Measurements from ENCODE around the gene E2F1.
"Not testable (repeated sequence)": the region's sequence is repeated elsewhere in the genome, so short reads cannot be mapped to it uniquely, and the experiment has no call there.

The E2F1 gene

DNA sequence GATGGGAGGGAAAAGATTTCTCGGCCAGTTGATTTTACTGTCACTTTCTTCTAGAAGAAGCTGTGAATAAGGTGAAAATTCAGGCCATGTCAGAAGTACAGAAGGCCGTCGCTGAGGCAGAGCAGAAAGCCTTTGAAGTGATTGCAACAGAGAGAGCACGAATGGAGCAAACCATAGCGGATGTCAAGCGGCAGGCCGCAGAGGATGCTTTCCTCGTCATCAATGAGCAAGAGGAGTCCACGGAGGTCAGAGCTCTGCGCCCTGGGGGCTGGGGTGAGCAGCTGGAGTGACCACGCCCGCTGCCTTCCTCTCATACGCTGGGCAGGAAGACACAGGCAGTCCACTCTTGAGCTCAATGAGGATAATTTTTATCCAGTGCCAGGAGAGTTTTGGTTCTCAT, 45.9 kb downstream of the E2F1 start:
- Histone ChIP-seq H4K91ac (ENCODE audit: low read depth, low read length, poor library complexity) (no peak overlapping the region), H3K79me1 (ENCODE audit: low read depth, low read length) (peaks cover 2% of the 10 kb centered on the region), H2BK120ac (ENCODE audit: low read depth, low read length) (no peak overlapping the region), H3K4me2 (ENCODE audit: insufficient read depth, low read length, poor library complexity, severe bottlenecking) (no peak overlapping the region), H3K9ac (ENCODE audit: low read depth, low read length, poor library complexity) (no peak overlapping the region), H3K14ac (ENCODE audit: low read length) (no peak overlapping the region), H3K18ac (ENCODE audit: low read length) (no peak overlapping the region), H4K8ac (ENCODE audit: low read depth, low read length) (no peak overlapping the region), H2BK5ac (ENCODE audit: low read length) (no peak overlapping the region), H3K23ac (ENCODE audit: low read depth, low read length, poor library complexity) (no peak overlapping the region), H3K27me3 (ENCODE audit: control insufficient read depth in 3 of 3, insufficient read depth in 3 of 3, low read depth in 1 of 3, low read length in 3 of 3) (no peaks in the 10 kb centered on the region), H3K4ac (ENCODE audit: low read length) (no peak overlapping the region), H3K27ac (replicated peaks; ENCODE audit: low read length) (no peak overlapping the region), H2AFZ (ENCODE audit: low read length) (no peak overlapping the region), H3K4me1 (ENCODE audit: control insufficient read depth in 2 of 2, insufficient read depth in 1 of 2, low read depth in 1 of 2, low read length in 2 of 2) (no peaks in the 10 kb centered on the region), H2BK15ac (ENCODE audit: low read length) (no peak overlapping the region), H2AK5ac (ENCODE audit: low read depth, low read length) (no peak overlapping the region), H3K36me3 (replicated peaks in 1 of 2; ENCODE audit: control insufficient read depth in 2 of 2, insufficient read depth in 2 of 2, low read length in 2 of 2) (peaks cover 20 to 77% of the 10 kb centered on the region in 2 donors), H3K9me3 (replicated peaks in 1 of 2; ENCODE audit: control insufficient read depth in 2 of 2, insufficient read depth in 1 of 2, low read depth in 1 of 2, low read length in 2 of 2) (no peaks in the 10 kb centered on the region), H2BK12ac (ENCODE audit: low read length) (no peak overlapping the region), H3K4me3 (ENCODE audit: low read length in 2 of 2) (no peak overlapping the region)
- DNase-seq (ENCODE audit: low spot score): no peak
- WGBS, 2 donors (ENCODE audit: extremely low coverage in 2 of 2, insufficient read length in 2 of 2, insufficient replicate concordance in 1 of 2): no CpG with 5 or more reads among the region's 13 CpGs

DNA sequence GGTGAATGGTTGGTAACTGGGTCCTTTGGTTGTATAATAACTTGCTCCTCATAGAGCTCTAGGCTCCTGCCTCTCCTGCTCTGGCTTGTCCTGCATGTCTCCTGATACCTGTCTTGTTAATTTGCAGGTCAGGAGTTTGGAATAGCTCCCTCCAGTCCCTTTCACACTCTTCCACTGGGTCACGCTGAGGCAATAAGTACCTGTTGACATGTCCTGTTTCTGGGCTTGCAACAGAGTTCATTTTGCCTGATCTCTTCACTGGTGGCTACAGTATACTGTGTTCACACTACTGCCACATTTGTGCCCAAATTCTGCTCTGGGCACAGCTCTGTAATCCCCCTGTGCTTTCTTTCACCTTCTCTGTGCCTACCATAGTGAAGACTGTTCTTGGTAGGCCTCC, 49.4 kb downstream of the E2F1 start:
- Histone ChIP-seq H2BK120ac (ENCODE audit: low read depth, low read length) (no peak overlapping the region), H3K79me1 (ENCODE audit: low read depth, low read length) (no peaks in the 10 kb centered on the region), H3K4me2 (ENCODE audit: insufficient read depth, low read length, poor library complexity, severe bottlenecking) (no peak overlapping the region), H3K14ac (ENCODE audit: low read length) (no peak overlapping the region), H2AFZ (ENCODE audit: low read length) (no peak overlapping the region), H3K36me3 (replicated peaks in 1 of 2; ENCODE audit: control insufficient read depth in 2 of 2, insufficient read depth in 2 of 2, low read length in 2 of 2) (peaks cover 11 to 73% of the 10 kb centered on the region in 2 donors), H2AK5ac (ENCODE audit: low read depth, low read length) (no peak overlapping the region), H3K4ac (ENCODE audit: low read length) (no peak overlapping the region), H4K8ac (ENCODE audit: low read depth, low read length) (no peak overlapping the region), H3K4me1 (ENCODE audit: control insufficient read depth in 2 of 2, insufficient read depth in 1 of 2, low read depth in 1 of 2, low read length in 2 of 2) (no peaks in the 10 kb centered on the region), H3K9me3 (replicated peaks in 1 of 2; ENCODE audit: control insufficient read depth in 2 of 2, insufficient read depth in 1 of 2, low read depth in 1 of 2, low read length in 2 of 2) (no peaks in the 10 kb centered on the region), H3K4me3 (ENCODE audit: low read length in 2 of 2) (no peak overlapping the region), H4K91ac (ENCODE audit: low read depth, low read length, poor library complexity) (no peak overlapping the region), H3K23ac (ENCODE audit: low read depth, low read length, poor library complexity) (no peak overlapping the region), H2BK5ac (ENCODE audit: low read length) (no peak overlapping the region), H3K27ac (replicated peaks; ENCODE audit: low read length) (no peak overlapping the region), H2BK15ac (ENCODE audit: low read length) (no peak overlapping the region), H3K18ac (ENCODE audit: low read length) (no peak overlapping the region), H3K9ac (ENCODE audit: low read depth, low read length, poor library complexity) (no peak overlapping the region), H3K27me3 (ENCODE audit: control insufficient read depth in 3 of 3, insufficient read depth in 3 of 3, low read depth in 1 of 3, low read length in 3 of 3) (no peaks in the 10 kb centered on the region), H2BK12ac (ENCODE audit: low read length) (no peak overlapping the region)
- no peak for DNase-seq (ENCODE audit: low spot score)
- no CpG with 5 or more reads among the region's 1 CpG for WGBS, 2 donors (ENCODE audit: extremely low coverage in 2 of 2, insufficient read length in 2 of 2, insufficient replicate concordance in 1 of 2)

DNA sequence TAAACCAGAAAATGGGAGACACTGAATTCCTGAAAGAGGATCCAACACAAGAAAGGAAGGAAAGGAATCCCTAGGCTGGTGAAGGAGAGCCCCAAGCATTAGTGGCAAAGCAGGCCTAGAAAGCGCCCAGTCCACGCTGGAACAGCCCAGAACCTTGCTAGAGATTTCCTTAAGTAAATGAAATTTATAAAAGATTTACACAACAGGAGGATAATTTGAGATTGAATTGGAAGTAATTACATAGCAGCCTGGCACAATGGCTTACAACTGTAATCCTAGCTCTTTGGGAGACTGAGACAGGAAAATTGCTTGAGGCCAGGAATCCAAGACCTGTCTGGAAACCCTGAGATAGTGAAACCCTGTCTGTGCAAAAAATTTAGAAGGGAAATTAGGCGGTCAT, 50.8 kb downstream of the E2F1 start:
- no peak overlapping the region for H4K91ac ChIP-seq (ENCODE audit: low read depth, low read length, poor library complexity)
- H3K27me3 ChIP-seq (ENCODE audit: control insufficient read depth in 3 of 3, insufficient read depth in 3 of 3, low read depth in 1 of 3, low read length in 3 of 3): no peaks in the 10 kb centered on the region
- H3K4me3 ChIP-seq (ENCODE audit: low read length in 2 of 2): no peak overlapping the region
- H3K27ac ChIP-seq (replicated peaks; ENCODE audit: low read length): no peak overlapping the region
- H3K23ac ChIP-seq (ENCODE audit: low read depth, low read length, poor library complexity): no peak overlapping the region
- DNase-seq (ENCODE audit: low spot score): no peak
- WGBS, 2 donors (ENCODE audit: extremely low coverage in 2 of 2, insufficient read length in 2 of 2, insufficient replicate concordance in 1 of 2): no CpG with 5 or more reads among the region's 3 CpGs
- no peak overlapping the region for H2AFZ ChIP-seq (ENCODE audit: low read length)
- no peak overlapping the region for H2BK15ac ChIP-seq (ENCODE audit: low read length)
- H3K4ac ChIP-seq (ENCODE audit: low read length): no peak overlapping the region
- no peak overlapping the region for H2BK5ac ChIP-seq (ENCODE audit: low read length)
- no peak overlapping the region for H2BK12ac ChIP-seq (ENCODE audit: low read length)
- no peak overlapping the region for H3K9ac ChIP-seq (ENCODE audit: low read depth, low read length, poor library complexity)
- H3K79me1 ChIP-seq (ENCODE audit: low read depth, low read length): peaks cover under 1% of the 10 kb centered on the region
- no peak overlapping the region for H3K18ac ChIP-seq (ENCODE audit: low read length)
- H3K9me3 ChIP-seq (replicated peaks in 1 of 2; ENCODE audit: control insufficient read depth in 2 of 2, insufficient read depth in 1 of 2, low read depth in 1 of 2, low read length in 2 of 2): no peaks in the 10 kb centered on the region
- no peak overlapping the region for H3K14ac ChIP-seq (ENCODE audit: low read length)
- H4K8ac ChIP-seq (ENCODE audit: low read depth, low read length): no peak overlapping the region
- H2BK120ac ChIP-seq (ENCODE audit: low read depth, low read length): no peak overlapping the region
- H2AK5ac ChIP-seq (ENCODE audit: low read depth, low read length): no peak overlapping the region
- H3K4me2 ChIP-seq (ENCODE audit: insufficient read depth, low read length, poor library complexity, severe bottlenecking): no peak overlapping the region
- H3K36me3 ChIP-seq (replicated peaks in 1 of 2; ENCODE audit: control insufficient read depth in 2 of 2, insufficient read depth in 2 of 2, low read length in 2 of 2): peaks cover 16 to 72% of the 10 kb centered on the region in 2 donors
- H3K4me1 ChIP-seq (ENCODE audit: control insufficient read depth in 2 of 2, insufficient read depth in 1 of 2, low read depth in 1 of 2, low read length in 2 of 2): no peaks in the 10 kb centered on the region

DNA sequence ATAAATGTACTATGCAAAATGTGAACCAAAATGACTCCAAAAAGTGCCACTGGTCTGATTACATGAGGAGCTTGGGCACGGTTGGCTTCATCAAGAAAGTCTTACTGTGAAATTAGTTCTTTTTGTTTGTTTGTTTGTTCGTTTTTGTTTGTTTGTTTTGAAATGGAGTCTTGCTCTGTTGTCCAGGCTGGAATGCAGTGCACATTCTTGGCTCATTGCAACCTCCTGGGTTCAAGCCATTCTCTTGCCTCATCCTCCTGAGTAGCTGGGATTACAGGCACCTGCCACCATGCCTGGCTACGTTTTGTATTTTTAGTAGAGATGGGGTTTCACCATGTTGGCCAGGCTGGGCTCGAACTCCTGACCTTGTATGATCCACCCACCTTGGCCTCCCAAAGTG, 54.3 kb downstream of the E2F1 start:
- not testable (repeated sequence) for H3K18ac ChIP-seq (ENCODE audit: low read length); H3K4me1 ChIP-seq (ENCODE audit: control insufficient read depth in 2 of 2, insufficient read depth in 1 of 2, low read depth in 1 of 2, low read length in 2 of 2); H3K14ac ChIP-seq (ENCODE audit: low read length); DNase-seq (ENCODE audit: low spot score); H2BK5ac ChIP-seq (ENCODE audit: low read length); H3K9ac ChIP-seq (ENCODE audit: low read depth, low read length, poor library complexity); H2BK12ac ChIP-seq (ENCODE audit: low read length); H3K27ac ChIP-seq (replicated peaks; ENCODE audit: low read length); H2BK15ac ChIP-seq (ENCODE audit: low read length); H2AK5ac ChIP-seq (ENCODE audit: low read depth, low read length); H3K79me1 ChIP-seq (ENCODE audit: low read depth, low read length); H3K4ac ChIP-seq (ENCODE audit: low read length); H2BK120ac ChIP-seq (ENCODE audit: low read depth, low read length); H2AFZ ChIP-seq (ENCODE audit: low read length); H4K8ac ChIP-seq (ENCODE audit: low read depth, low read length); H4K91ac ChIP-seq (ENCODE audit: low read depth, low read length, poor library complexity); H3K4me2 ChIP-seq (ENCODE audit: insufficient read depth, low read length, poor library complexity, severe bottlenecking); H3K27me3 ChIP-seq (ENCODE audit: control insufficient read depth in 3 of 3, insufficient read depth in 3 of 3, low read depth in 1 of 3, low read length in 3 of 3); H3K4me3 ChIP-seq (ENCODE audit: low read length in 2 of 2); H3K23ac ChIP-seq (ENCODE audit: low read depth, low read length, poor library complexity); H3K9me3 ChIP-seq (replicated peaks in 1 of 2; ENCODE audit: control insufficient read depth in 2 of 2, insufficient read depth in 1 of 2, low read depth in 1 of 2, low read length in 2 of 2)
- peaks cover 13 to 76% of the 10 kb centered on the region in 2 donors for H3K36me3 ChIP-seq (replicated peaks in 1 of 2; ENCODE audit: control insufficient read depth in 2 of 2, insufficient read depth in 2 of 2, low read length in 2 of 2)
- WGBS, 2 donors (ENCODE audit: extremely low coverage in 2 of 2, insufficient read length in 2 of 2, insufficient replicate concordance in 1 of 2): no CpG with 5 or more reads among the region's 4 CpGs
